GM20431 (cell line): ENCODE data around the gene FOXK1.

Experiments
- in situ Hi-C: fragments of 300-500 bp; cut with MseI, MboI; formaldehyde crosslinking; loops from one replicate; pipeline ENCODE4 v1.15.0; 2020; ENCODE audit warnings: low sequenced_read_pairs; ENCODE audit not compliant: unreplicated experiment

Gene FOXK1

GRCh38 chr7:4738711-4739527 lies 56.8 kb downstream of the FOXK1 start:
- in situ Hi-C loops, result no loop called here

DNA sequence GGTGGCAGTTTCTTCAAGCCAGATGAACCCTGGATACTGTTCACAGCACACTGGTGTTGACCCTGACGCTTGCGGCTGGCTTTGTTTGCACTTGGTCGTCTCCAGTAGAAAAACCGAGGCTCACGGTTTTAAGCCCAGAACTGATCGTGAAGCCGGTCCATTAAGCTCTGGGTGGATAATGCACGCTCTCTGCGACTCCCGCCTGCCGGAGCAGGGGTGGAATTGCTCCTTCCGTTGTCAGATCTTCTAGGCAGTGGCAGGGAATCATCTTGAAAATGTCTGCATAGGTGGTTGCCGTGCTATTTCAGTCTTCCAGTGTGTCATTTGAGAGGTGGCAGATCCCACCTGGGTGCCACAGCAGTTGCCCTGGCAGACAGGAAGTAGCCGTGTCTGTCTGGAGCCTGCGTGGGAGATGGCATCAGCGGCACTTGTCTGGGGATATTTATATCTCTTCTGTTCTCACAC lies 57.5 kb downstream of the FOXK1 start:
- in situ Hi-C loops, result no loop called here

DNA sequence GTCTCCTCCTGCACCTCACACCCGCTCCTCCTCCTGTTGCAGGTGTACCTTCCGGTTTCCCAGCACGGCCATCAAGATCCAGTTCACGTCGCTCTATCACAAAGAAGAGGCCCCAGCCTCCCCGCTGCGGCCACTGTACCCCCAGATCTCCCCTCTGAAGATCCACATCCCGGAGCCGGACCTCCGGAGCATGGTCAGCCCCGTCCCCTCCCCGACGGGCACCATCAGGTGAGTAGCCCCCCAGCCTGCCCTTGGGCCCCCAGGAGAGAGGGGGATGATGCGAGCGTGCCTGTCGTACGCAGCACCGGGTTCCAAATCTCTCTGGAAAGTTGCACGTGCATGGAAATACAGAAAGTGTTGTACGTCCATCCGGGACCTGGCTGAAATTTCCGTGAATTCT lies 58.7 kb downstream of the FOXK1 start:
- in situ Hi-C loops, result no loop called here

- in situ Hi-C loops, result no loop called here
Observed at GRCh38 chr7:4742051-4742573, 60.0 kb downstream of the FOXK1 start.

DNA sequence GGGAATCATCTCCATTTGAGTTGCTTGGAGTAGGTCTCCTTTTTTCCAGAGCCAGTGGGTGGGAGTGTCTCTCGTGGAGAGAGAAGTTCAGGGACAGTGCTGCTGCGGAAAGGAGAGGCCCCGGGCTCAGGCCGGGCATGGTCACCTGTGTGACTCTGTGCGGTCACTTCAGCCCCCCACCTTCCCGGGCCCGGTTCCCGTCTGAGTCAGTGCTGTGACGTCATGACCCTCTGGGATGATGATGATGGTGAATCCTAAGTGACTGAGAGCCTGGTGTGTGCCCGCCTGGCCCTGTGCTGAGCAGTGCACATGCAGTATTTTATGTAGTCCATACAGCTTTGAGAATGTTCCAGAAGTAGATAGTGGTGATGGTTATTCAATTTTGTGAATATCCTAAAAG lies 60.8 kb downstream of the FOXK1 start:
- in situ Hi-C loops, result no loop called here

DNA sequence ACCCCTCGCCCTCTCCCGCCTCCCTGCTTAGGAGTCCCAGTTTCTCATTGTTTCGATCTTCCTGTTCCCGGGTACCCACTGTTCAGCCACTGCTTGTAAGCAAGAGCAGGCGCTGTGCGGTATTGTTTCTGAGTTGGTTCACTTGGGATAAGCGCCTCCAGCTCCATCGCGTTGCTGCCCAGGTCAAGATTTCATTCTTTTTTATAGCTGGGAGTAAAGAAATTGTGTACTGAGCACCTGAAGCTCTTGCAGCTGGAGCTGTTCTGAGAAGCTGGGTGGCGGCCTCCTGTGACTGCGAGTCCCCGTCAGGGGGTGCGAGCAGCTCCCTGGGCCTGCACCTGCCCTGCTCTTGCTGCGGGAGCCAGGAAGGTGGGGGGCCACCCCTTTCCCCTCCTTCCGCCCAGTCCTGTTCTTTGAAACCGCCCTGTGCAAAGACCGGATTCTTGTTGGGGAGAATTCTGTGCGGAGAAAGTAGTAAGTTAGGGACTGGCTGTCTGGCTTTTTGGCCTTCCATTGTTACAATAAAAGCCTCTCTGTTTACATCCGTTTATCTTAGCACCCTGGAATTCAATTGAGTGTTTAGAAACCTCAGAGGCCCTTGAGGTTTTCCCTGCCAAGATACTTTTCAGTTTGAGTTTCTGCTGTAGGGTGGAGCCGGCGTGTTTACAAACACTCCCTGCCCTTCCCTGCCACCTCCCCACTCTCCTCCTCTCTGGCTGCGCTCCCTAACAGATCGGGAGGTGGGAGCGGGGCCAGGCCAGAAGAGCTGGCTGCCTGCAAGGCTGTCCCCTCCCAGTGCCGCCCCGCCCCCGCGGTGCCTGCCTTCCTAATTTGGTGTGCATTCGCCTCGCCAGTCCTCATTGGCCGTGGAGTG lies 62.5 kb downstream of the FOXK1 start:
- in situ Hi-C loops, result no loop called here

DNA sequence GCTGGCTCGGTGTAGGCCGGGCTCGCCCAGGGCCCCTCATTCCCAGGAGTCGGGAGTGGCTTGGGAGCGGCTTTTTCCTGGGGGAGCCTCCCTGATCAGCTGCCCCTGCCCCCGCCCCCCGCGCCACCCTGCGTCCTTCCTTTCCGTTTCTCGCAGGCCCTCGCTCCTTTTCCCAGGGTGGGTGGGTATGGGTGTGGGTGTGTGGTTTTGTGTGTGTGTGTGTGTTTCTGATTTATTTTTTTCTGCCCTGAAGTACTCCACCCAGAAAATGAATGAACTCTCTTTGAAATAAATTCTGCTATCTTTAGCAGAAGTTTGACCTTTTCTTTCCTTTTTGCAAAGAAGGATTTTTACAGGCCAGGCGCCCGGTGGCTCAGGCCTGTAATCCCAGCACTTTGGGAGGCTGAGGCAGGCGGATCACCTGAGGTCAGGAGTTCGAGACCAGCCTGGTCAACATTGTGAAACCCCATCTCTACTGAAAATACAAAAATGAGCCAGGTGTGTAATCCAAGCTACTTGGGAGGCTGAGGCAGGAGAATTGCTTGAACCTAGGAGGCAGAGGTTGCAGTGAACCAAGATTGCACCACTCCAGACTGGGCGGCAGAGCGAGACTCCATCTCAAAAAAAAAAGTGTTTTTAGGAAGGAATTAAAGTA lies 63.3 kb downstream of the FOXK1 start:
- in situ Hi-C loops, result no loop called here

DNA sequence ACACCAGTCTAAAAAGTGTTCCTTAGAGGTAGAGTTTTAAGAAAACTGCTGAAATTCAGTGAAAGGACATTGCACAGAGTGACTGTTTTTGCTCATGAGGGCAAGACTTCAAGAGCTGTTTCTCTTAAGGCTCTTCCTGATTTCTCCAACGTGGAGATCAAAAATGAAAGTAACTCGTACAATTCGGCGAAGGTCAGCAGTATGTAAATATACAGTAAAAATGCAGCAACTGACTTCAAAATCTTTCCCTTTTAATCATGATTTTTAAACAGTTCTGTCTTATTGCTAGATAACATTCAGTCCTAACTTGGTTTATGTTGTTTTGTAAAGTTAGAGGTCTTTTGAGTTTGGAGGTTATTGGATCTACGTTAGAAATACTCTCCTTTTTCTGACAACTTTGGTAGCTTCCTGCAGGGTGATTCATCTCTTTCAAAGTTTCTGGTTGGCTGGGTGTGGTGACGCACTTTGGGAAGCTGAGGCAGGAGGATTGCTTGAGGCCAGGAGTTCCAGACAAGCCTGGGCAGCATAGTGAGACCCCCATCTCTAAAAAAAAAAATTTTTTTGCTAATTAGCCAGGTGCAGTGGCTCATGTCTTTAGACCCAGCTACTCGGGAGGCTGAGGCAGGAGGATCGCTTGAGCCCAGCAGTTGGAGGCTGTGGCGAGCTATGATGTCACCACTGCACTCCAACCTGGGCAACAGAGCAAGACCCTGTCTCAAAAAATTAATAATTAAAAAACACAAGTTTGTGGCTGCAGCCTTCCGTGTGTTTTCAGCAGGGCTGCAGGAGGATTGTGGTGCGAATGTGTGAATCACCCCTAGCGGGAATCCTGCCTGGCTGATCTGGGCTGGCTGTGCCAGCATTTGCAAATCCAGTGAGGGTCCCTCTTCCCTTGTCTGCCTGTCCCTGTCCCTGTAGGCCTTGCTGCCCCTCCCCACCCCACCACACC lies 64.2 kb downstream of the FOXK1 start:
- in situ Hi-C loops, result no loop called here

DNA sequence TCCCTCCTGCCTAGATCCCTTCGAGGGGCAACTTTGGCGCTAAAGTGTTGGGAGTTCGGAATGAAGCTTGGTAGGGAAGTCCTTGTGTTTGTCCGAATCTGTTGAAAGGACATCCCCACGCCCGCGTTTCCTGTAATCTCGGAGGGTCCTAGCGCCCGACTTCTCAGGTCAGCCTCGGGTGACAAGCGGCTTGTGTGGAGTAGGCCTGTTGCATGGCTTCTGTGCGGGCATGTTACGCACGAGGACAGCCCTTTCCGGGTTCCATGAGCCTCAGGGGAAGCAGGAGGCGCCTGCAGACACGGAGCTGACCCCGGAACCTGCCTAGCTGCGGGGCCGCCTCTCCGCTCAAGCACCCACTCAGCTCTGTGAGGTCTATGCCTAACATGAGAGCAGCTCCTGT lies 64.9 kb downstream of the FOXK1 start:
- in situ Hi-C loops, result no loop called here

DNA sequence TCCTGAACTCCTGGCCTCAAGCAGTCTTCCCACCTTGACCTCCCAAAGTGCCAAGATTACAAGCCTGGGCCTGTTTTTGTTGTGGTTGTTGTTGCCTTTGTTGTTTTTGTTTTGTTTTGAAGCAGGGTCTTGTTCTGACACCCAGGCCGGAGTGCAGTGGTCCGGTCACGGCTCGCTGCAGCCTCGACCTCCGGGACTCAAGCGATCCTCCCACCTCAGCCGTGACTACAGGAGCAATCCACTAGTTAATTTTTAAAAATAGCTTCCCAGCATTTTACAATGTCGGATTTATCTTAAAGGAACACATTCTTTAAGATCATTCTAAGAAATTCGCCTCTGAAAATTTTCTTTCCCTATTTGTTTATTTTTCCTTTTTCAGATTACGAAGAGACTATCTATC lies 65.7 kb downstream of the FOXK1 start:
- in situ Hi-C loops, result no loop called here

- in situ Hi-C loops, result no loop called here
Observed at GRCh38 chr7:4748231-4748681, 66.2 kb downstream of the FOXK1 start.

DNA sequence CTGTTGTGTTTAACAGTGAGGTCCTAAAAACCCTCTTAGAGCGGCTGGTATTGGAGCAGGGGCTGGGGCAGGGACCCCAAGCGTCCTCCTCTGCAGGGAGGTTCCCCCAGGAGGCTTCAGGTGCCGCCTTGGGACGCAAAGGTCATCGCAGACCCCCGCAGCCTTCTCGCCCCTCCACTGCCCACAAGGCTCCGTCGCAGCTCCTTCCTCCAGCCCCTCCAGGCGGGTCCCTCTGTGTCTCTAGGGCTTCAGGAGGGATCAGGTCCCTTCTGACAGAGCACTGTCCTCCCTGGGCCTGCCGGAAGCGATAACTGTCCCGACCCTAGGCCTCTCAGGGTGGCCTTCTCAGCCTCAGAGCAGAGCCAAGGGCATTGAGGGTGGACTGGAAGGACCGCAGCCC lies 67.3 kb downstream of the FOXK1 start:
- in situ Hi-C loops, result no loop called here

GRCh38 chr7:4749798-4750197 lies 67.7 kb downstream of the FOXK1 start:
- in situ Hi-C loops, result loop anchor here (25.0 kb wide), 2 partner anchors 113 to 137 kb away; partner anchors contain the start of gene PAPOLB

- in situ Hi-C loops, result loop anchor here (25.0 kb wide), 2 partner anchors 111 to 139 kb away; partner anchors contain the start of gene PAPOLB
Observed at GRCh38 chr7:4751398-4751947, 69.4 kb downstream of the FOXK1 start.

GRCh38 chr7:4753598-4754432 lies 71.7 kb downstream of the FOXK1 start:
- in situ Hi-C loops, result loop anchor here (25.0 kb wide), 2 partner anchors 108 to 142 kb away; partner anchors contain the start of gene PAPOLB

- in situ Hi-C loops, result loop anchor here (25.0 kb wide), 2 partner anchors 108 to 142 kb away; partner anchors contain the start of gene PAPOLB
Observed at GRCh38 chr7:4754433-4755010, 72.4 kb downstream of the FOXK1 start.

GRCh38 chr7:4755045-4755444 lies 73.0 kb downstream of the FOXK1 start:
- in situ Hi-C loops, result loop anchor here (25.0 kb wide), 2 partner anchors 107 to 143 kb away; partner anchors contain the start of gene PAPOLB
